HG03196 (cell line): ENCODE results near the gene ZNF557.
"Not testable (repeated sequence)": the region's sequence is repeated elsewhere in the genome, so short reads cannot be mapped to it uniquely, and the experiment has no call there.

Experiments
- ATAC-seq: cut with Tn5 transposase; IDR thresholded peaks from one replicate; pipeline ENCODE4 v1.9.1; 2021; ENCODE audit not compliant: unreplicated experiment

Gene ZNF557

DNA sequence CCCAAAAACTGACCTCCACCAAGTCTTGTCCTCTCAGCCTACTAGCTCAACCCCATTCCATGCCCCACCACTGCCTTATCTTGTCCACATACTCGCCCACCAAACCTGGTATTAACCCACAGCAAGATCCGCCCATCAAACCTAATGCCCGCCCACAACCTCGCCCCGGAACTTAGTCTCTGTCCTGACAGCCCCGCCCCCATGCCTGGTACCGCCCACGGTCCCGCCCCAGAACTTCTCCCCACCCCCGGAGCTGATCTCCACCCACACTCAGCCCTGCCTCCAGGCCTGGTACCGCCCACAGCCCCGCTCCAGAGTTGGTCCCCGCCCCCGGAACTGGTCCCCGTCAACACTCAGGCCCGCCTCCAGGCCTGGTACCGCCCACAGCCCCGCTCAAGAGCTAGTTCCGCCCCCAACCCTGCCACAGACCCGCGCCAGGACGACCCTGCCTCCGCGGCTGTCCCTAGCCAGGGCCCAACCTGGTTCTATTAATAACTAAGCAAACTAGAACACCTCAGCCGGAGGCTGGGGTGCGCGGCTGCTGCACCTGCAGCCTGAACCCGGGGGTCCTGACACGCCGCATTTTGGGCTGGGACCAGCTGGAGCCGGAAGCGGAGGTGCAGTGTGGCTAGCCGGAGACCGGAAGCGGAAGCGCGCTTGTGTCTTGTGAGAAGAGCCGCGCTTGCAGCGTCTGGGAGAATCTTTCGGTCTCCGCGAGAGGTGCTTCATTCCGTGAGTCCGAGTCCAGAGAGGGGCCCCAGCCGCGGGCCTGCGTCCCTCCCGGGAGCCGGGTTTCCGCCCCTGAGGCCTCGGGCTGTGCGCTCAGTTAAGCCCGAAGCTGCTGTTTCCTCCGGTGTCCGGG, at the start of gene ZNF557:
Gene ZNF557 (plus strand): TSS at position 662 of the 862 bp plus-strand sequence. CDS start 5,372 bp downstream, outside the sequence.
- ATAC-seq: peak; percentile 91

DNA sequence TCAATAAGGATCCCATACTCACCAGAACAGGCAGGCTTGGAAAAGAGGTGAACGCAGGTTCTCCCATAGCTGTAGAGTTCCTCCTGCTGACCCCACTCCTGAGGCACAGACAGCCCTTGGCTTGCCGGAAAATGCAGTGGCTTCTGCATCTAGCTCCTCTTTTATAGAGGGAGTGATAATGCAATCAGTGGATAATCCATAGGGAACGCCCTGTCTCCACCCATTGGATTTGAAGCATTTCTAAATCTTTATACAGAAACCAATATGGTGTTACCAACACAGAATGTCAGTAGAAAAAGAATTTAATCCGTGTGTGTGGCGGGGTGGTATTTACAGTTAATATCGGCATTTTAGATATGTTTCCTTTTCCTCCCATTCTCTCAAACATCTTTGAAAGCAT, 48.2 kb upstream of the ZNF557 start, which contains the start of gene MBD3L2B:
Gene MBD3L2B (minus strand): TSS at position 101 of the 400 bp plus-strand sequence. CDS start 34 bp downstream, at position 67.
- ATAC-seq: not testable (repeated sequence)

DNA sequence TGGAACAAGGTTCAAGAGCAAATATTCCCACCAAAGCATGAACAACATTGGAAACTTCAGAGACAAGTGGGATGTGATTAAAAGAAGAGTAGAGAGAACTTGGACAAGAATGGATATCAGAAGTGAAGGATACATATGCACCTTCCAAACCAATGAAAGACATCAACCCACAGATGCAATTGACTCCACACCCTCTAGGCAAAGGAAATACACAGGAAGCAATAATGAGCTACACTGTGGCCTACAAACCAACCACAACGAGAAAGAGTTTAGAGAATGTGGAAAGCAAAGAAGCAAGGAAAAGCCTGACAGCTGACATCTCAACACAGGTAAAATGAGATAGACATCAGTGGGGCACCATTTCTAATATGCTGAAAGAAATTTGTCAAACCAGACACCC, 40.7 kb upstream of the ZNF557 start:
- ATAC-seq: not testable (repeated sequence)

DNA sequence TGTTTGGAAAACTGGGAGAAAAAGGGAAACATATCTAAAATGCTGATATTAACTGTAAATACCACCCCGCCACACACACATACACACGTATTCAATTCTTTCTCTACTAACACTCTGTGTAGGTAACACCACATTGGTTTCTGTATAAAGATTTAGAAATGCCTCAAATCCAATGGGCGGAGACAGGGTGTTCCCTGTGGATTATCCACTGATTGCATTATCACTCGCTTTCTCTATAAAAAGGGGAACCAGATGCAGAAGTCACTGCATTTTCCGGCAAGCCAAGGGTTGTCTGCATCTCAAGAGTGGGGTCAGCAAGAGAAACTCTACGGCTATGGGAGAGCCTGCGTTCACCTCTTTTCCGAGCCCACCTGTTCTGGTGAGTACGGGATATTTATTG, 39.2 kb upstream of the ZNF557 start, which contains the start of gene MBD3L5:
Gene MBD3L5 (plus strand): TSS at position 301 of the 400 bp plus-strand sequence. CDS start 34 bp downstream, at position 335.
- ATAC-seq: not testable (repeated sequence)

DNA sequence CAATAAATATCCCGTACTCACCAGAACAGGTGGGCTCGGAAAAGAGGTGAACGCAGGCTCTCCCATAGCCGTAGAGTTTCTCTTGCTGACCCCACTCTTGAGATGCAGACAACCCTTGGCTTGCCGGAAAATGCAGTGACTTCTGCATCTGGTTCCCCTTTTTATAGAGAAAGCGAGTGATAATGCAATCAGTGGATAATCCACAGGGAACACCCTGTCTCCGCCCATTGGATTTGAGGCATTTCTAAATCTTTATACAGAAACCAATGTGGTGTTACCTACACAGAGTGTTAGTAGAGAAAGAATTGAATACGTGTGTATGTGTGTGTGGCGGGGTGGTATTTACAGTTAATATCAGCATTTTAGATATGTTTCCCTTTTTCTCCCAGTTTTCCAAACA, 29.4 kb upstream of the ZNF557 start, which contains the start of gene MBD3L4:
Gene MBD3L4 (minus strand): TSS at position 101 of the 400 bp plus-strand sequence. CDS start 35 bp downstream, at position 66.
- not testable (repeated sequence) for ATAC-seq

DNA sequence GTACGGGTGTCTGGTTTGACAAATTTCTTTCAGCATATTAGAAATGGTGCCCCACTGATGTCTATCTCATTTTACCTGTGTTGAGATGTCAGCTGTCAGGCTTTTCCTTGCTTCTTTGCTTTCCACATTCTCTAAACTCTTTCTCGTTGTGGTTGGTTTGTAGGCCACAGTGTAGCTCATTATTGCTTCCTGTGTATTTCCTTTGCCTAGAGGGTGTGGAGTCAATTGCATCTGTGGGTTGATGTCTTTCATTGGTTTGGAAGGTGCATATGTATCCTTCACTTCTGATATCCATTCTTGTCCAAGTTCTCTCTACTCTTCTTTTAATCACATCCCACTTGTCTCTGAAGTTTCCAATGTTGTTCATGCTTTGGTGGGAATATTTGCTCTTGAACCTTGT, 27.9 kb upstream of the ZNF557 start:
- ATAC-seq: not testable (repeated sequence)

DNA sequence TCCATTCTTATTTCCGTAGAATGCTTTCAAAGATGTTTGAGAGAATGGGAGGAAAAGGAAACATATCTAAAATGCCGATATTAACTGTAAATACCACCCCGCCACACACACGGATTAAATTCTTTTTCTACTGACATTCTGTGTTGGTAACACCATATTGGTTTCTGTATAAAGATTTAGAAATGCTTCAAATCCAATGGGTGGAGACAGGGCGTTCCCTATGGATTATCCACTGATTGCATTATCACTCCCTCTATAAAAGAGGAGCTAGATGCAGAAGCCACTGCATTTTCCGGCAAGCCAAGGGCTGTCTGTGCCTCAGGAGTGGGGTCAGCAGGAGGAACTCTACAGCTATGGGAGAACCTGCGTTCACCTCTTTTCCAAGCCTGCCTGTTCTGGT, 20.5 kb upstream of the ZNF557 start, which contains the start of gene MBD3L2:
Gene MBD3L2 (plus strand): TSS at position 301 of the 400 bp plus-strand sequence. CDS start 53 bp downstream, at position 354.
- not testable (repeated sequence) for ATAC-seq

DNA sequence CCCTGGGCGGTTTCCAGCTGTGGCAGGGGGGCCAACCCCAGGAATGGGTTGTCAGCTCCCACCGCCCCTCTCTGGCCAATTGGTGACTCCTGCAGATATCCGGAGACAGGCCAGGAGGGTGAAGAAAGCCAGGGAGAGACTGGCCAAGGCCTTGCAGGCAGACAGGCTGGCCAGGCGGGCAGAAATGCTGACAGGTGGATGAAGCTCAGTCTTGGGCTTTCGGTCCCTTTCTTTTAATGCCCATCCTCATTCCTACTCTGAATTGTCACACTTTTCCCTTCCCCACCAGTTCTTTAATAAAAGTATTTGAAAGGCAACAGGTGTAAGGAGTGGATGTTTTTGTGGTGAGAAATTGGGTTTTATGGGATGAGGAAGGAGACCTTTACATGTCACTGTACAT, 18.1 kb upstream of the ZNF557 start:
- not testable (repeated sequence) for ATAC-seq

DNA sequence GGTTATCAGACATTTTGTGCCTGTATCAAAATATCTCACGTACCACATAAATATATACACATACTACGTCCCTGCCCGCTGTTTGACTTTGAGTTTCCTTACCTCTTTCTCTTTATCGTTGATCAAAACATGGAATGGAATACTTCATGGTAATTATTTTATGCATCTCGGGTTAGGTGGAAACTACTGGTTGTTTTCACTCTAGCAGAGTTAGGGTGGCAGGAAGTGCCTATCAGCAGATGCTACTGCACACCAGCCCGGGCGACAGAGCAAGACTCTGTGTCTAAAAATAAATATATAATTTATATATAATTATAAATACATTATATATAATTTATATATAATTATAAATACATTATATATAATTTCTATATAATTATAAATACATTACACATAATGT, 16.6 kb upstream of the ZNF557 start:
- ATAC-seq: not testable (repeated sequence)

DNA sequence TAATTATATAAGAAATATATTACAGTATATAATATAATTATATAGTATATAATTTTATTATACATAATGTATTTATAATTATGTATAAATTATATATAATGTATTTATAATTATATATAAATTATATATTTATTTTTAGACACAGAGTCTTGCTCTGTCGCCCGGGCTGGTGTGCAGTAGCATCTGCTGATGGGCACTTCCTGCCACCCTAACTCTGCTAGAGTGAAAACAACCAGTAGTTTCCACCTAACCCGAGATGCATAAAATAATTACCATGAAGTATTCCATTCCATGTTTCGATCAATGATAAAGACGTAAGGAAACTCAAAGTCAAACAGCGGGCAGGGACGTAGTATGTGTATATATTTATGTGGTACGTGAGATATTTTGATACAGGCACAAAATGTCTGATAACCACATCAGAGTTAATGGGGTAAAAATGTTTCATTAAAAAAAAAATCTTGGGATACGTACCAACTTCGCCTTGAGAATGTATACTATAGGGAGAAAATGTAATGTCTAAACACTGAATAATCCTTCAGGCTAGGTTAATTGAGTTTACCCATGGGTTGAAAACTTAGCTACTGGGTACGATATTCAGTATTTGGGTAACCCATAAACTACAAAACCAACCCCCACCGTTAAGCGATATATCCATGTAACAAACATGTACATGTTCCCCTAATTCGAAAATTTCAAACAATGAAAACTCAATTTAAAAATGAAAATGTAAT, 14.7 kb upstream of the ZNF557 start:
- not testable (repeated sequence) for ATAC-seq

DNA sequence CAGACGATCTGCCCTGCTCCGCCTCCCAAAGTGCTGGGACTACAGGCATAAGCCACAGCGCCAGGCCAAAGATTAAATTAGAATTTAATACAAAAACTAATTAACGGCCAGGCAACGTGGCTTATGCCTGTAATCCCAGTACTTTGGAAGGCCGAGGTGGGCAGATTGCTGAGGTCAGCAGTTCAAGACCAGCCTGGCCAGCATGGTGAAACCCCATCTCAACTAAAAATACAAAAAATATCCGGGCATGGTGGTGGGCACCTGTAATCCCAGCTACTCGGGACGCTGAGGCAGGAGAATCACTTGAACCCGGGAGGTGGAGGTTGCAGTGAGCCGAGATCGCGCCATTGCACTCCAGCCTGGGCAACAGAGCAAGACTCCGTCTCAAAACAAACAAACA, 13.8 kb upstream of the ZNF557 start:
- ATAC-seq: not testable (repeated sequence)

DNA sequence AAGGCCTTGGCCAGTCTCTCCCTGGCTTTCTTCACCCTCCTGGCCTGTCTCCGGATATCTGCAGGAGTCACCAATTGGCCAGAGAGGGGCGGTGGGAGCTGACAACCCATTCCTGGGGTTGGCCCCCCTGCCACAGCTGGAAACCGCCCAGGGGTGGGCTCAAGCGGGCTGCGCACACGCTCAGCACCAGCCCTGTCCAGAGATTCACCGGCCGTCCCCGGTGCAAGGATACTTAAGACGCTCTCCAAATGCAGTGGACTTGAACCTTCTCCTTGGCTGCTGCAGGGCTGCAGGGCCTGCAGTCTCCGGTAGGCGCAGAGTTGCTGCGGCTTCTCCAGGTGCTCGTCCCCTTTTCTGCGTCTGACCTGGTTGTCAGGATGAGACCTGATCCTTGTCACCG, 13.1 kb upstream of the ZNF557 start:
- not testable (repeated sequence) for ATAC-seq

DNA sequence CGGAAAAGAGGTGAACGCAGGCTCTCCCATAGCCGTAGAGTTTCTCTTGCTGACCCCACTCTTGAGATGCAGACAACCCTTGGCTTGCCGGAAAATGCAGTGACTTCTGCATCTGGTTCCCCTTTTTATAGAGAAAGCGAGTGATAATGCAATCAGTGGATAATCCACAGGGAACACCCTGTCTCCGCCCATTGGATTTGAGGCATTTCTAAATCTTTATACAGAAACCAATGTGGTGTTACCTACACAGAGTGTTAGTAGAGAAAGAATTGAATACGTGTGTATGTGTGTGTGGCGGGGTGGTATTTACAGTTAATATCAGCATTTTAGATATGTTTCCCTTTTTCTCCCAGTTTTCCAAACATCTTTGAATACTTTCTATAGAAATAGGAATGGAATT, 10.9 kb upstream of the ZNF557 start, which contains the start of gene MBD3L3:
Gene MBD3L3 (minus strand): TSS at position 101 of the 400 bp plus-strand sequence. CDS start 71 bp downstream, at position 30.
- ATAC-seq: not testable (repeated sequence)

DNA sequence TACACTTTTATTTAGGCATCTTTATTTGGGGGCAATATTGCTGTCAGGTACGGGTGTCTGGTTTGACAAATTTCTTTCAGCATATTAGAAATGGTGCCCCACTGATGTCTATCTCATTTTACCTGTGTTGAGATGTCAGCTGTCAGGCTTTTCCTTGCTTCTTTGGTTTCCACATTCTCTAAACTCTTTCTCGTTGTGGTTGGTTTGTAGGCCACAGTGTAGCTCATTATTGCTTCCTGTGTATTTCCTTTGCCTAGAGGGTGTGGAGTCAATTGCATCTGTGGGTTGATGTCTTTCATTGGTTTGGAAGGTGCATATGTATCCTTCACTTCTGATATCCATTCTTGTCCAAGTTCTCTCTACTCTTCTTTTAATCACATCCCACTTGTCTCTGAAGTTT, 9.5 kb upstream of the ZNF557 start:
- not testable (repeated sequence) for ATAC-seq

DNA sequence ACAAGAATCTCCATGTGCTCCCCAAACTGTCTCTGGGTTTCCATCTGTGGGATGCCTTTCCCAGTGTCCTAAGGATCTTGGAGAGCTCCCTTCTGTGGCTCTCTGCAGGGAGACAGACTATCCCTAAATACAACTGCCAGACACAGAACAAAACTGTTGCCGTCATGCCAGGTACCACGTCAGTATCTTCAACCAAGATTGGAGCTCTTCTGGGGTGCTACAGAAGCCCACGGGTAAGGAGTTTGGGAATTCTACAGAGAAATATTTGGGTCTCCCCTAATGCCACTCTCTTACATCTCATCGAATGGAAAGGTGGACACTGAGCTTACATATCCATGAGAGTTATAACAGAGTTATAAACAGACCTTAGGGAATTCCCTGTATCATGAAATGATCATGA, 6.2 kb upstream of the ZNF557 start:
- ATAC-seq: no peak

DNA sequence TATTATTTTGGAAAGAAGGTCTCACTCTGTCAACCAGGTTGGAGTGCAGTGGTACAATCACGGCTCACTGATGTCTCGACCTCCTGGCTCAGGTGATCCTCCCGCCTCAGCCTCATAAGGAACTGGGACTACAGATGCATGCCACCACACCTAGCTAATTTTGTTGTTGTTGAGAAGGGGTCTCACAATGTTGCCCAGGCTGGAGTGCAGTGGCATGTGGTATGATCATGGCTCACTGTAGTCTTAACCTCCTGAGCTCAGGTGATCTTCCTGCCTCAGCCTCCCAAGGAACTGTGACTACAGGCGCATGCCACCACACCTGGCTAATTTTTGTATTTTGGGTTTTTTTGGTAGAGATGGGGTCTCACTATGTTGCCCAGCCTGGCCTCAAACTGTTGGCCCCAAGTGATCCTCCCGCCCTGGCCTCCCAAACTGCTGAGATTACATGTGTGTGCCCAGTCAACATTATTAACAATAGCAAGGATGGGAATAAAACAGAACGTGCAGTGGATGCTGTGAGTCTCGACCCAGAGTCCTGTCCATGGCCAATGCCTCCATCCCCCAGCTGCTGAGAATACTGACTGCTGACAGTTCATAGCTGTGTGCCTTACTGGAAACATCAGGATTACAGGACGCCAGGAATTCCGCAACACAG, 5.6 kb upstream of the ZNF557 start:
- ATAC-seq: no peak

DNA sequence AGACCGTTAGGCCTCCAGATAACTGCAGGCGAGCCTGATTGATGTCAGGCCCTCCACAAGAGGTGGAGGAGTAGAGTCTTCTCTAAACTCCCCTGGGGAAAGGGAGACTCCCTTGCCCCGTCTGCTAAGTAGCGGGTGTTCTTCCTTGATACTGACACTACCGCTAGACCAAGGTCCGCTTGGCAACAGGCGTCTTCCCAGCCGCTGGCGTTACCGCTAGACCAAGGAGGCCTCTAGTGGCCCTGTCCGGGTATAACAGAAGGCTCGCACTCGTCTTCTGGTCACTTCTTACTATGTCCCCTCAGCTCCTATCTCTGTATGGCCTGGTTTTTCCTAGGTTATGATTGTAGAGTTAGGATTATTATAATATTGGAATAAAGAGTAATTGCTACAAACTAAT, 2.4 kb upstream of the ZNF557 start:
- not testable (repeated sequence) for ATAC-seq

DNA sequence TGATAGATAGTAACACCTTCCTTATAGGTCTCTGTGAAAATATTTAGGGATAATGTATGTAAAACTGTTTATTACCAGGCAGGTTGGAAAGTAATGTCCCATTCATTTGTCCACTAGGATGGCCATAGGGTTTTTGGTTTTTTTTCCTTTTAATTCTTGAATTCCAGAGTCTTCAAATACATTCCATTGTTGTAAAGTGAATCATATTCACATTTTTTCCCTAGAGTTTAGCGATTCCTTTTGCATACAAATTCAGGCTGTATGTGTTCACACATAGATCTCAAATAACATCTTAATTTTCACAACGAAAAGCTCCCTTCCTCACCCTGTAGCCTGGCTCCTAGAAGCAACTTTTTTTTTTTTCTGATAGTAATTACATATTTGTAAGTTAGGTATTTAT, 1.8 kb upstream of the ZNF557 start:
- no peak for ATAC-seq

DNA sequence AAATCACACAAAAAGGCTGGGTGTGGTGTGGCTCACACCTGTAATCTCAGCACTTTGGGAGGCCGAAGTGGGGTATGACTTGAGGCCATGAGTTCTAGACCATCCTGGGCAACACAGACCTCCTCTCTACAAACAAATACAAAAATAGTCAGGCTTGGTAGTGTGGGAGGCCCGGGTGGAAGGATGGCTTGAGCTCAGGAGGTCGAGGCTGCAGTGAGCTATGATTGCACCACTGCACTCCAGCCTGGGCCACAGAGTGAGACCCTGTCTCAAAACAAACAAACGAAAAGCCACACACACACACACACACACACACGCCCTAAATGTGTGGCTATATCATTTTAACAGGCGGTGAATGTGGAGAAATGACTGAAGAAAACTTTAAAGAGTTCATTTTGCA, 904 bp upstream of the ZNF557 start:
- no peak for ATAC-seq

DNA sequence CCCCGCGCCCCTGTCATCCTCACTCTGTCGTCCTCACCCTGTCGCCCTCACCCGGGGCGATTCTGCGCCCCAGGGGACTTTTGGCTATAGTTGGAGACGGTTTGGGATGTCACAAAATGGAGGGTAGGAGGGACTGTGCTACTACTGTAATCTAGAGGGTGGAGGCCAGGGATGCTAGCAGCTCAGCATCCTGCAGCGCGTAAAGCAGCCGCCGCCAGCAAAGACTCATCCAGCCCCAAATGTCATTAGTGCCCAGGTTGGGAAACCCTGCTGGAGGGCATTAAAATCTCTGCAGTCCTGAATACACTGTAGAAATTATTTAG, 362 bp downstream of the ZNF557 start:
- peak; percentile 21 for ATAC-seq

DNA sequence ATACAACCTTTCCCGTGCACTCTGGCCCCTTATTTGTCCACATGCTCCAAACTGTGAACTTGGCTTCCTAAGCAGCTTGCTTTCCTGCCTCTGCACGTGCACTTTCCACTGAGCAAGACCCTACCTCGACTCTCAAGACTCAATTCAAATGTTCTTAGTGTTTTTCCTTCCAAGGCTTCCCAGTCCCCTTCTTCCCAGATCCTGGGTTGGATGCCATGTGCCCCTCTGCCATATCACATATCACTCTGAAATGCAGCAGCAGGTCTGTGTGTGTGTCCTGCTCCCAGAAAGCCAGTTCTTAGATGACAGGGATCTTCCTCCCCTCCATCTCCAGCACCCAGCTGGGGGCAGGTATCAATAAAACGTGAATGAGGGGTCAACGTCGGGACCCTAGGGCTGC, 3.0 kb downstream of the ZNF557 start:
- ATAC-seq: no peak
